H1 (cell line): Measurements from ENCODE around the gene PTPRJ. TPM values are rescaled to one million over a fixed set of nuclear protein-coding genes. Genes with fewer than 3 reads are reported as not detected.

Experiments used
- CBX5 ChIP-seq: fragments of 300-800, 300-1000 bp; sonication (generic); IDR thresholded peaks from 2 replicates; pipeline ENCODE4 v1.7.1; 2016; ENCODE audit warnings: antibody characterized with exemption, low read length, low read depth
- CREB1 ChIP-seq: IDR thresholded peaks from 2 replicates; pipeline ENCODE4 v1.6.1; 2012; ENCODE audit warnings: inconsistent platforms
- PHF8 ChIP-seq: fragments of 200-600 bp; sonication (generic); conservative IDR thresholded peaks from 2 replicates; pipeline ENCODE4 v1.7.1; 2012; ENCODE audit warnings: low read depth, mild to moderate bottlenecking, inconsistent platforms, low read length, moderate library complexity
- SIN3A ChIP-seq, 2 experiments: IDR thresholded peaks in 1 of 2; conservative IDR thresholded peaks in 1 of 2; 2 replicates each; pipeline ENCODE4 v1.6.1; 2011 to 2012; ENCODE audit warnings: low read length in 2 of 2, improper control_type of control experiment in 1 of 2, low read depth in 1 of 2, mild to moderate bottlenecking in 1 of 2
- polyA plus RNA-seq, 7 experiments: library from polyadenylated mRNA; depleted of rRNA in 3 of 7; stranded (reverse) in 5 of 7; unstranded in 2 of 7; fragments of >200 nt in 5 of 7; fragments of 200-250 nt in 2 of 7; gene quantifications; 1 replicate in 5 of 7; 2 replicates in 1 of 7; 4 replicates in 1 of 7; pipeline versions ENCODE4 v1.2.1 to v1.2.3, GENCODE V29; 2011 to 2013; ENCODE audit warnings: missing spikeins in 2 of 7, mixed read lengths in 2 of 7
- total RNA-seq: library from RNA; stranded (reverse); fragmentation: NEBNext Ultra II Directional; extraction: Animal tissue kit (Norgen Biotek cat#: 25700); gene quantifications from 2 replicates; pipeline ENCODE4 v1.2.1, GENCODE V29; 2021
- TF ChIP-seq, protein P1 (sequence below), 3 experiments: IDR thresholded peaks; 1 replicate in 2 of 3; 2 replicates in 1 of 3; pipeline versions ENCODE4 v1.5.1 to v1.6.1; 2011; ENCODE audit warnings: low read length in 3 of 3, mild to moderate bottlenecking in 3 of 3, inconsistent platforms in 2 of 3, low read depth in 1 of 3, moderate library complexity in 1 of 3; ENCODE audit not compliant: insufficient read depth in 1 of 3; ENCODE audit errors: control extremely low read depth in 1 of 3

Gene PTPRJ
- total and polyA plus RNA-seq, 2 of the 8 experiments (the other 6 are each of a cell fraction or from before 2014, with no cell fraction given): 4.4 to 22.6 TPM

DNA sequence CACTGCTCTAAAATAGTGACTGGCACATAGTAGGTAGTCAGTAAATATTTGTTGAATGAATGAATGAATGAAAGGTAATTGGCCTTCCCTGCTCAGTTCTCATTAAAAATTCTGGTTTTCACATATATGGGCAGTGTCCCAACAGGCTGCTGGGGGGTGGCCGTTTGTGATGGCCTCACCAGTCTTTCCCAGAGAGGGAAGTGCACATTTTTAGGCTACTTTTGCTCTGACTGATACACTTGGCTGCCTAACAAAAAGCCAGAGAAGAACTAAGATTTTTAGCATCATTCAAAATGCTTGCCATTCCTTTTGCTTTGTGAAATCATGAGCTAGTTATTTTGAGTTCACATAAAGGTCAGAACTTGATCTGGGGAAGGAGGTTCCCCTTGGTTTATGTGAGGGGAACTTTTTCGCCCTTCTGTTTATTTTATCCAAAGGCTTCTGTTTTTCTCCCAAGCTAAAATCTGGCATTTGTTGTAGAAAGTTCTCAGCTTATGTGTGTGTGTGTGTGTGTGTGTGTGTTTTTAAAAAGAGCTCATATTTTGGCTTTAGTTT is 83.1 kb downstream of the PTPRJ start (continued):
- no peak for TF ChIP-seq PHF8
- TF ChIP-seq SIN3A (conservative IDR thresholded peaks at IDR 0.05 in 1 of 2, IDR thresholded peaks at IDR 0.05 in 1 of 2; ENCODE audit: low read depth in 1 of 2, low read length in 2 of 2): no peak
- no peak for TF ChIP-seq CREB1
- TF ChIP-seq, protein P1, sequence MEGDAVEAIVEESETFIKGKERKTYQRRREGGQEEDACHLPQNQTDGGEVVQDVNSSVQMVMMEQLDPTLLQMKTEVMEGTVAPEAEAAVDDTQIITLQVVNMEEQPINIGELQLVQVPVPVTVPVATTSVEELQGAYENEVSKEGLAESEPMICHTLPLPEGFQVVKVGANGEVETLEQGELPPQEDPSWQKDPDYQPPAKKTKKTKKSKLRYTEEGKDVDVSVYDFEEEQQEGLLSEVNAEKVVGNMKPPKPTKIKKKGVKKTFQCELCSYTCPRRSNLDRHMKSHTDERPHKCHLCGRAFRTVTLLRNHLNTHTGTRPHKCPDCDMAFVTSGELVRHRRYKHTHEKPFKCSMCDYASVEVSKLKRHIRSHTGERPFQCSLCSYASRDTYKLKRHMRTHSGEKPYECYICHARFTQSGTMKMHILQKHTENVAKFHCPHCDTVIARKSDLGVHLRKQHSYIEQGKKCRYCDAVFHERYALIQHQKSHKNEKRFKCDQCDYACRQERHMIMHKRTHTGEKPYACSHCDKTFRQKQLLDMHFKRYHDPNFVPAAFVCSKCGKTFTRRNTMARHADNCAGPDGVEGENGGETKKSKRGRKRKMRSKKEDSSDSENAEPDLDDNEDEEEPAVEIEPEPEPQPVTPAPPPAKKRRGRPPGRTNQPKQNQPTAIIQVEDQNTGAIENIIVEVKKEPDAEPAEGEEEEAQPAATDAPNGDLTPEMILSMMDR (IDR thresholded peaks at IDR 0.05; ENCODE audit: control extremely low read depth in 1 of 3, insufficient read depth in 1 of 3, low read depth in 1 of 3, low read length in 3 of 3): no peak
- TF ChIP-seq CBX5: no peak
